ENCODE results near the gene OR3A2.

- TF ChIP-seq CTCF (IDR thresholded peaks at IDR 0.05), result no peak
- no peak for TF ChIP-seq EP300 (IDR thresholded peaks at IDR 0.05)
- no peak for TF ChIP-seq POLR2AphosphoS5 (IDR thresholded peaks at IDR 0.05)
Observed at GRCh38 chr17:3433741-3434140, 47.6 kb upstream of the OR3A2 start, which contains the start of gene OR1E2.
